Measurements from ENCODE around the gene VIT.

GRCh38 chr2:36697424-36698066, 1.0 kb downstream of the VIT start:
- TF ChIP-seq CTCF (conservative IDR thresholded peaks at IDR 0.05; ENCODE audit: low read depth, low read length) (no peak), EZH2 (IDR thresholded peaks at IDR 0.05; ENCODE audit: low read length, unreplicated experiment) (no peak)
